GM19438 (cell line): ENCODE data around the gene LIPT1.
"Not testable (repeated sequence)": the region's sequence is repeated elsewhere in the genome, so short reads cannot be mapped to it uniquely, and the experiment has no call there.

Source experiments
- ATAC-seq: cut with Tn5 transposase; IDR thresholded peaks from one replicate; pipeline ENCODE4 v1.9.1; 2021; ENCODE audit warnings: low read depth; ENCODE audit not compliant: unreplicated experiment

Gene LIPT1

GRCh38 chr2:99154643-99155536, at the start of gene LIPT1, which contains the start of gene TSGA10:
LIPT1 (plus strand) TSS chr2:99154967; CDS start chr2:99161958, 6,991 bp downstream.
TSGA10 (minus strand) TSS chr2:99154942; CDS start chr2:99109439, 45,503 bp downstream.
- ATAC-seq = peak; percentile 97

- ATAC-seq = no peak
Measured at GRCh38 chr2:99106913-99107312, 47.9 kb upstream of the LIPT1 start.

- ATAC-seq = no peak
Measured at GRCh38 chr2:99111236-99111635, 43.5 kb upstream of the LIPT1 start.

- ATAC-seq = no peak
Measured at GRCh38 chr2:99111945-99112344, 42.8 kb upstream of the LIPT1 start.

DNA sequence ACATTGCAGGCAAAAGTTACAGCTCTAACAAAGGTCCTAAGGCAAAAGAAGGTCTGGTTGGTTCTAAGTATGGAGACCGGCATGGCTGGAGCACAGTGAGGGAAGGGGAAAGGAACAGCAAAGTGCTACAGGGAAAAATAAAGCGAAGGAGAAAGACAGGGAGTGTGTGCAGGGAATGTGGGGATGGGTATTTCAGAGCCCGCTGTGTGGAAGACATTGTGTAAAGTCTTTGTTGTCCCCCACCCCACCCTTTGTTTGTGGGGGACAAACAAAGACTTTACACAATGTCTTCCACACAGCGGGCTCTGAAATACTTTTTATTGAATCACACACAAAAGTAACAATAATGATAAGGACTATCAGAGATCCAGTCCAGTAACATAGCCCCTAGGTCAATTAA, 42.1 kb upstream of the LIPT1 start:
- ATAC-seq = no peak

GRCh38 chr2:99127981-99128380, 26.8 kb upstream of the LIPT1 start:
- no peak for ATAC-seq

DNA sequence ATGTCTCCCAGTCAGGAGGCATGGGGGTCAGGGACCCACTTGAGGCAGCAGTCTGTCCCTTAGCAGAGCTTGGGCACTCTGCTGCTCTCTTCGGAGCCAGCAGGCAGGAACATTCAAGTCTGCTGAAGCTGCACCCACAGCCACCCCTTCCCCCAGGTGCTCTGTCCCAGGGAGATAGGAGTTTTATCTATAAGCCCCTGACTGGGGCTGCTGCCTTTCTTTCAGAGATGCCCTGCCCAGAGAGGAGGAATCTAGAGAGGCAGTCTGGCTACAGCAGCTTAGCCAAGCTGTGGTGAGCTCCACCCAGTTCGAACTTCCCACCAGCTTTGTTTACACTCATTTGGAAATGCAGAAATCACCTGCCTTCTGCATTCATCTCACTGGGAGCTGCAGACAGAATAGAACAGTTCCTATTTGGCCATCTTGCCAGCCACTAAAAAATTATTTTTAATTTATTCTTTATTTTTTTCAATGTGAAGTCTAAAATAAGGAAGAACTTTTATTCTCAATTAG, 19.7 kb upstream of the LIPT1 start:
- ATAC-seq = not testable (repeated sequence)

- no peak for ATAC-seq
Measured at GRCh38 chr2:99139003-99139402, 15.8 kb upstream of the LIPT1 start.

DNA sequence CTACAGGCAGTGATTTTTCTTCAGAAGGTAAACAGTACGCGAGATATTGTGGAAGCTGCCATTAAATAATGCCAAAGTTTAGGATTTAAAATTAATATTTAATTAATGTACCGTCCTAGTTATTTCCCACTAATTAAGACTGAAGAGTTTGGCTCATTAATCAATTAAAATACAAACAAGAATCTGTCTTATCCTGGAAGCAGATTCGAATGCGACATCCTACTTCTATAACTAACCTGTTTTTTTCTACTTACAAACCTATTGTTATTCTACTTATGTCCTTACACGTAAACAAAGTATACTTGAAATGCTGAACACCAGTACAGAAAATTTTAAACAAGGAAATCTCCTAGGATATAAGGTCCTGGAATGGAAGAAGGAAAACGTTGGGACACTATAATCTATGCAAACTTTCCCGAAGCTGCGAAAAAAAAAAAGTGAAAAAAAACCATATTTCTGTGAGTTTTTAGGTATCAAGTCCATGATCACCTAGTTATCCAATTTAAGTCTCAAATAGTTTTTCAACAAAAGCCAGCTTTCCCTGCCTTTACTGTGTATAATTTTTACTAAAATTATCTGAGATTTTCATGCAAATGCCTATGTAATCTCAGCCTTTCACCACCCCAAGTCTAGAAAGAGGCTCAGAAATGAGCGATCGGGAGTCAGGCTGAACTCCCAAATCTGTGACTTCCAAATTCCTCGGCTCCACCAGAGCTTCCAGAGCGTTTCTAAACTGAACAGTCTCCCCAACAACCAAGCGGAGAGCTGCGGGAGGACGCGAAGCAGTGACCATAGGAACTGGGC, 14.5 kb upstream of the LIPT1 start:
- no peak for ATAC-seq

GRCh38 chr2:99140860-99141109, 14.0 kb upstream of the LIPT1 start:
- peak; percentile 35 for ATAC-seq

DNA sequence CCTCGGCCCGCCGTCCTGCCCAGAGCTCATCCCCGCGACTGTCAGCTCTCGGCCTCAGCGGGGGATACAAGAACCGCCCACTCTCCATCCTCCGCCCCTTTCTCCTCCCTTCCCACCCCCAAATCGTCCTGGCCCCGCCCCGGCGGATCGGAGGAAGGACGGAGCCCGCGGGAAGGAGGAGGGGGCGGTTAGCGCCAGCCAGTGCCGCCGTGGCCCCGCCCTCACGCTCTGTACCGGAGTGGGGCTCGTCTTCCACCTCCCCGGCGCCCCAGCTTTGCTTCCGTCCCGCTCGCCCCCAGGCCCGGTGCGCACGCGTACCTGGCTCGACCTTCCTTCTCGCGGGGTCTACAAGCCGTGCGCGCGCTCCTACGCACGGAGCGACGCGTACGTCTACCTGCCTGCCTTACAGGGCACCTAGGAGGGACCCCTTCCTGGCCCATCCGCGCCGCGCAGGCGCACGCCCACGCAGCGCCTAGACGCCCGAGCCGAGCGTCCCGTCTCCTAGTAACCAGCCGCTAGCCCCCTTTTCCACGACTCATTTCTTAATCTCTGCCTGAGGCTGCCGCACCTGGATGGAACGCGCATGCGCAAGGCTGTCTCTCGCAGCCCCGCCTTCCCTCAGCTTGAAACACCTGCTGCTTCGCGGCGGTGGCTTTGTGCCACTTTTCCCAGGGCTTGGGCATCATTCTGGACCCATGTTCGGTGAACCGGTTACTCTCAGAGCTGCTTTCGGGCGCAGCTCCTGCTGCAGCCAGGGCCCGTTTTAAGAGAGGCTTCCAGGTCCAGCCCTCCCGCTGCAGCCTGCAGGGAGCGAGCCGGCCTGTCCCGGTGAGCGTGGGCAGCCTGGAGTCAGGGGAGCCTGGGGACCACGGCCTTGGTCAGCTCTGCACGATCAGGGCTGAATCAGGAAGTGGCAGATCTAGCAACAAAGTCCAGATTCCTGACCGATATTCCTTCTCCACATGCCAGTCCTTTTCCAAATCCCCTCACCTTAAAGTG, 13.4 kb upstream of the LIPT1 start, which contains the start of gene C2orf15:
TSS of gene C2orf15 (plus strand) at position 598 of the 999 bp plus-strand sequence. CDS start 8,852 bp downstream, outside the sequence.
- ATAC-seq = peak; percentile 86

GRCh38 chr2:99150706-99151105, 4.1 kb upstream of the LIPT1 start:
- ATAC-seq = no peak

GRCh38 chr2:99152199-99152895, 2.4 kb upstream of the LIPT1 start:
- ATAC-seq = no peak

DNA sequence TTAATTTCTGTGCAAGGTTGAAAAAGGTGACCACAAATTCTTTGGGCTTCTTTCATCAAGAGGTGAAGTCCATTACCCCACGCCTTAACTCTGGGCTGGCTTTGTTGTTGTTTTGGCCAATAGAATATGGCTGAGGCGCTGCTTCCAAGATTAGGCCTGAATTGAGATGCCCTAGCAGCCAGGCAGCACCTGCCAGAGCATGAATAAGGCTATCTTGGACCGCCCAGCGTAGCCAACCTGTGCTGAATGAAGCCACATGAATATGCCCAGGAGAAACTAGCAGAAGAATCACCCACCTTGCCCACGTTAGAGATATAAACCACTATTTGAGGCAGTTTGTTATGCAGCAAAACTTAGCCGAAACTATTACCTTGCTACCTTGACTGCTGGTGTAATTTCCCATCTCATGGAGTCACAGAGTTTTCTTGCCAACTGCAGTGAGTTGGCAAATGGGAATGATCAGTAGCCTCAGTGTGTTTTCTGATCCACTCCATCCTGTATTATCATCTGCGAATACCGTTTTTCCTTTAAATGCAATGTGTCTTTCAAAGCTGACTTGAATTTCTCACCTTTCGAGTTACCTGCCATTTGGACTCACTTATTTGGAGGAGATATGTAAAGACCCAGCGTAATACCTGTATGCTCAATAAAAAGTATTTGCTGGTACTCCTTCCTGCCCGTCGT, 704 bp upstream of the LIPT1 start:
- no peak for ATAC-seq

DNA sequence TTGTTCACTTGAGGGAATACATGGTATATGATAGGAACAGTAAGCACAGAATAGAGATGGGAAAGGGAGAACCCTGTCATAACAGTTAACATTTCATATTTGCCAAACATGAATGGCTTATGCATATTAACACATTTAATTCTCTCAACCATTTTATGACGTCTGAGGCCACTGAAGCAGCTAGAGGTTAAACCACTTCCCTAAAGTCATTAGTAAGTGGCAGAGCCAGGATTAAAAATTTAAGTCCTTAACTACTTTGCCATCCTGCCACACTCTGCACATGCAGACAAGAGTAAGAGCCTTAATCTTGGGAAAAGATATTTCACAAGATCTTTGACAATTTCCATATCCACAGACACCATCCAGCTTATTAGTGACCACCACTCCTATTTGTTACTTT, 2.1 kb downstream of the LIPT1 start:
- ATAC-seq = no peak

DNA sequence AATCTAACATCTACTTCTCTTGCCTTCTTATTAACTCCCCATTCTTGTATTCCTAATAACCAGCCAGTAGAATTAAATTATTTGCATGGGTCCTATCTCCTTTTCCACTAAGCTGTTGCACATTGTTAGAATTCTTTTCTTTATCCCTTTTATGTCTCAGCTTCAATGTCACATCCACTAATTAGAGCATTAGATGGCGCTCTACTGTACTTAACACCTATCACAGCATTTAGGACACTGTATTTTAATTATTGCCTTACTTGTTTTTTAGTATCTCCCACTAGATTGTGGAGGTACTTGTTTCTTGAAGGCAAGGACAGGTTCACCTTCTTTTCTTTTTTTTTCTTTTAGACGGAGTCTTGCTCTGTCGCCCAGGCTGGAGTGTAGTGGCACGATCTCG, 3.8 kb downstream of the LIPT1 start:
- no peak for ATAC-seq

DNA sequence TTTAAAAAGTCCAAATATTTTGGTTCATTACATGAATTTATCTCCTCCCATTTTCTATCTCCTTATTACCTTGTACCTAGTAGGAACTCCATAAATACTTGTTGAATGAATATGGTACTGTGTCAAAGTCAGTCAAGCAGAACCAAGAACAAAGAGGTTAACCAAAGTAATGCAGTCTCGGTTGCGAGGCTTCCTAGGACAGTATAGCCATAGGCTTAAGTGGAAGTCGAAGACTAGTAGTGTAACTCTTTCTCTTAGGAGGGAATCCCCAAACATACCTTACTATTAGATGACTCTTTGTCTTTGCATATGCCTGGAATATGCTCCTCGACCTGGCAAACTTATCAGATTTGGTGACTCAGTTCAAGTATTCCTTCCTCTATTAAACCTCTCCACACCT, 4.8 kb downstream of the LIPT1 start:
- ATAC-seq = no peak

DNA sequence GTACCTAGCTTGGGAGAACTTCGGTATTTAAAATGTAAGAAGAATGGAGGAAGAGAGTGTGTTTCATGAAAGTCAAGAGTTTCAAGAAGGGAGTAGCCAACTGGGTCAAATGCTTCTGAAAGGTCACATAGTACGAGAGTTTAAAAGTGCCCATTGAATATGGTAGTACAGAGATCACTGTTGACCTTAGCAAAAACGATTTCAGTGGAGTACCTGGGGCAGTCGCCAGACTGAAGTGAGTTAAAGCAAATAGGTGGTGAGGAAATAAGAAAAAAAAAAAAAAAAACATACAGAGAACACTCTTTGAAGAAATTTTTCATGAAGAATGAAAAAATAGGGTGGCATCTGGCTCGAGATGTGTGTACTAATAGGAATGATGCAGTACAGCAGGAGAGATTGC, 11.5 kb downstream of the LIPT1 start:
- no peak for ATAC-seq

GRCh38 chr2:99169534-99169933, 14.8 kb downstream of the LIPT1 start:
- no peak for ATAC-seq
